Suprapubic skin (tissue), 3 donors: ENCODE measurements around the gene RIPOR2.

ENCODE experiments used
- CTCF ChIP-seq, 2 donors: fragments of 200-600 bp in 1 of 2; fragments of 450-650 bp in 1 of 2; sonication (generic) in 1 of 2; IDR thresholded peaks; one replicate each; pipeline ENCODE4 v1.5.1; 2016 to 2019; ENCODE audit warnings: antibody characterized with exemption in 2 of 2, mild to moderate bottlenecking in 1 of 2, moderate library complexity in 1 of 2
- EP300 ChIP-seq: sonication (generic); formaldehyde crosslinking; IDR thresholded peaks from one replicate; pipeline ENCODE4 v1.6.1; 2017; ENCODE audit warnings: antibody characterized with exemption
- POLR2A ChIP-seq, 2 donors: fragments of 450-650 bp; IDR thresholded peaks; one replicate each; pipeline ENCODE4 v1.6.1; 2017; ENCODE audit warnings: antibody characterized with exemption in 2 of 2, mild to moderate bottlenecking in 2 of 2, moderate library complexity in 2 of 2

- TF ChIP-seq EP300 (no peak), CTCF (IDR thresholded peaks at IDR 0.05) (no peak), POLR2A (IDR thresholded peaks at IDR 0.05) (no peak)
These were observed 35.8 kb downstream of the RIPOR2 start for GRCh38 chr6:24899997-24900325.
